IPS DF 6.9 (cell line): Measurements from ENCODE around the gene NQO1.

ENCODE experiments used
- DNase-seq: peaks from one replicate; pipeline ENCODE4 v3.0.0-alpha.2; 2013; ENCODE audit warnings: low read depth, low spot score
- H3K27ac ChIP-seq: one replicate; pipeline ENCODE4 v1.5.1; 2013; ENCODE audit warnings: low read length, control low read depth
- H3K27me3 ChIP-seq: 2 replicates; pipeline ENCODE4 v1.6.1; 2013; ENCODE audit warnings: mild to moderate bottlenecking, low read length; ENCODE audit not compliant: control insufficient read depth, insufficient read depth
- H3K36me3 ChIP-seq: 2 replicates; pipeline ENCODE4 v1.6.1; 2013; ENCODE audit warnings: low read length; ENCODE audit not compliant: control insufficient read depth, insufficient read depth
- H3K4me1 ChIP-seq: 2 replicates; pipeline ENCODE4 v1.6.1; 2013; ENCODE audit warnings: low read length; ENCODE audit not compliant: control insufficient read depth, insufficient read depth
- H3K4me3 ChIP-seq: 2 replicates; pipeline ENCODE4 v1.5.1; 2013; ENCODE audit warnings: mild to moderate bottlenecking, low read length
- H3K9me3 ChIP-seq: 2 replicates; pipeline ENCODE4 v1.6.1; 2013; ENCODE audit warnings: low read length, inconsistent platforms; ENCODE audit not compliant: control insufficient read depth, insufficient read depth
- WGBS: extraction: QIAGEN DNeasy Blood & Tissue Kit; methylation state at CpG from one replicate; pipeline ENCODE4 v1.1.7; 2013; ENCODE audit warnings: mixed read lengths, missing lambda C conversion rate; ENCODE audit not compliant: insufficient read length, insufficient coverage; 5-methylcytosine and 5-hydroxymethylcytosine counted together

Gene NQO1

GRCh38 chr16:69688589-69688988, 37.8 kb downstream of the NQO1 start:
- H3K36me3 ChIP-seq = peaks cover 16% of the 10 kb centered on the region

GRCh38 chr16:69680358-69680757, 46.0 kb downstream of the NQO1 start:
- DNase-seq = no peak
- Histone ChIP-seq H3K9me3 (no peaks in the 10 kb centered on the region), H3K4me1 (no peaks in the 10 kb centered on the region), H3K36me3 (no peaks in the 10 kb centered on the region; the same call in 1 of the 2 replicates), H3K27me3 (no peaks in the 10 kb centered on the region), H3K27ac (no peak overlapping the region), H3K4me3 (no peak overlapping the region)

More at GRCh38 chr16:69688589-69688988, 37.8 kb downstream of the NQO1 start:
- H3K4me3 ChIP-seq = no peak overlapping the region
- no peaks in the 10 kb centered on the region for H3K4me1 ChIP-seq
- H3K27me3 ChIP-seq = no peaks in the 10 kb centered on the region
- DNase-seq = no peak
- no peak overlapping the region for H3K27ac ChIP-seq
- WGBS = no CpG with 5 or more reads among the region's 2 CpGs
- H3K9me3 ChIP-seq = no peaks in the 10 kb centered on the region

- Histone ChIP-seq H3K9me3 (no peaks in the 10 kb centered on the region), H3K27ac (no peak overlapping the region), H3K36me3 (peaks cover 6% of the 10 kb centered on the region), H3K4me3 (no peak overlapping the region), H3K4me1 (no peaks in the 10 kb centered on the region), H3K27me3 (no peaks in the 10 kb centered on the region)
- DNase-seq = no peak
- no CpG with 5 or more reads among the region's 3 CpGs for WGBS
These were observed 53.2 kb downstream of the NQO1 start for GRCh38 chr16:69672998-69673713.

- Histone ChIP-seq H3K4me3 (no peak overlapping the region), H3K36me3 (peaks cover 6% of the 10 kb centered on the region), H3K4me1 (no peaks in the 10 kb centered on the region), H3K9me3 (no peaks in the 10 kb centered on the region), H3K27ac (no peak overlapping the region), H3K27me3 (no peaks in the 10 kb centered on the region)
- no CpG with 5 or more reads among the region's 2 CpGs for WGBS
- DNase-seq = no peak
These were observed 53.9 kb downstream of the NQO1 start for GRCh38 chr16:69672315-69672997.

- no peaks in the 10 kb centered on the region for H3K27me3 ChIP-seq
- H3K9me3 ChIP-seq = no peaks in the 10 kb centered on the region
- no peak overlapping the region for H3K4me3 ChIP-seq
- DNase-seq = no peak
- H3K36me3 ChIP-seq = peaks cover 6% of the 10 kb centered on the region
- no peaks in the 10 kb centered on the region for H3K4me1 ChIP-seq
- WGBS = no CpG with 5 or more reads among the region's 1 CpG
- no peak overlapping the region for H3K27ac ChIP-seq
These were observed 56.8 kb downstream of the NQO1 start for GRCh38 chr16:69669577-69669976.

GRCh38 chr16:69663846-69664245, 62.5 kb downstream of the NQO1 start:
- H3K36me3 ChIP-seq = peaks cover 3% of the 10 kb centered on the region; the same call in 1 of the 2 replicates
- H3K4me3 ChIP-seq = no peak overlapping the region
- no peak overlapping the region for H3K27ac ChIP-seq
- no peaks in the 10 kb centered on the region for H3K27me3 ChIP-seq
- H3K4me1 ChIP-seq = no peaks in the 10 kb centered on the region
- DNase-seq = no peak
- H3K9me3 ChIP-seq = no peaks in the 10 kb centered on the region

DNA sequence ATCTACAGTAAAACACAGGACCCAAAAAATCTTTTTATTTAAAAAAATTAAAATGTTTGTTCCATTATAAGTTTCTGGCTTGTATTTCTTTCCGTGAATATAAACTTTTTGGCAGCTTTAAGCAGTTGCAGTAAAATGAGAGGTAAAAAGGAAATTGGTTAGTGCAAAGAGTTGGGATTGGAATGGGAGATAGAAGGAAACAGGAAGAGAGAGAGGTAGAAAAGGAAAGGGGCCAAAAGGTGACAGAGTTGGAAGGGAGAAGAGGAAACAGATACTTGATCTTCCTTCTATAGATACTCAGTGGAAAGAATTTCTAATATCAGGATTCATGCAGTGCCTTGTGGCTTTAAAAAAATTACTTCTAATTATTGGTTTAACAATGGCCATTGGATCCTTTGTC, 63.5 kb downstream of the NQO1 start:
- no peak for DNase-seq
- H3K4me1 ChIP-seq = no peaks in the 10 kb centered on the region
- peaks cover 3% of the 10 kb centered on the region; the same call in 1 of the 2 replicates for H3K36me3 ChIP-seq
- WGBS = no CpG with 5 or more reads among the region's 1 CpG
- no peak overlapping the region for H3K27ac ChIP-seq
- H3K4me3 ChIP-seq = no peak overlapping the region
- H3K27me3 ChIP-seq = no peaks in the 10 kb centered on the region
- no peaks in the 10 kb centered on the region for H3K9me3 ChIP-seq

DNA sequence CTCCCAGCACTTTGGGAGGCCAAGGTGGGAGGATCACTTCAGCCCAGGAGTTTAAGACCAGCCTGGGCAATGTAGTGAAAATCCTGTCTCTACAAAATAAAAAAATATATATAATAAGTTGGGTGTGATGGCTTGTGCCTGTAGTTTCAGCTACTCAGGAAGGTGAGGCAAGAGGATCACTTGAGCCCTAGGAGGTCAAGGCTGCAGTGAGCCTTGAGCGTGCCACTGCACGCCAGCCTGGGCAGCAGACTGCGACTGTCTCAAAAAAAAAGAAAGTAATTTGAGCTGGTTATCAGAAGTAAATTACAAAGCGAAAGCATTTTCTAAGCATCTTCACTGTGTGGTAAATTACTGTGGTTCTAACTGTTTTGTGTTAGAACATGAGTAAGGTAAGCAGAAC, 66.2 kb downstream of the NQO1 start:
- Histone ChIP-seq H3K4me3 (no peak overlapping the region), H3K27ac (no peak overlapping the region), H3K27me3 (no peaks in the 10 kb centered on the region), H3K4me1 (no peaks in the 10 kb centered on the region), H3K36me3 (peaks cover 5% of the 10 kb centered on the region; the same call in 1 of the 2 replicates), H3K9me3 (no peaks in the 10 kb centered on the region)
- DNase-seq = no peak
- WGBS = no CpG with 5 or more reads among the region's 4 CpGs
